ENCODE data around the gene DCC.

- TF ChIP-seq CTCF (conservative IDR thresholded peaks at IDR 0.05) = no peak
- TF ChIP-seq EZH2 (IDR thresholded peaks at IDR 0.05; ENCODE audit: low read depth) = no peak
Measured at GRCh38 chr18:52439457-52439856, 99.5 kb downstream of the DCC start.

All from PC-9 (cell line).